Osteocyte (in vitro differentiated cells): ENCODE measurements around the gene ETHE1. TPM values are rescaled to one million over a fixed set of nuclear protein-coding genes. Genes with fewer than 3 reads are reported as not detected.

Source experiments
- DNase-seq: peaks from one replicate; pipeline ENCODE4 v3.0.0; 2021; ENCODE audit warnings: mixed read lengths; ENCODE audit not compliant: unreplicated experiment; ENCODE audit errors: extremely low spot score
- H3K27ac Mint-ChIP-seq: one replicate; pipeline ENCODE4 v1.8.0; 2021; ENCODE audit warnings: mild to moderate bottlenecking, mixed read lengths; ENCODE audit not compliant: unreplicated experiment
- H3K27me3 Mint-ChIP-seq: one replicate; pipeline ENCODE4 v1.8.0; 2021; ENCODE audit warnings: mixed read lengths; ENCODE audit not compliant: unreplicated experiment
- H3K36me3 Mint-ChIP-seq: one replicate; pipeline ENCODE4 v1.8.0; 2021; ENCODE audit warnings: mixed read lengths; ENCODE audit not compliant: unreplicated experiment
- H3K4me1 Mint-ChIP-seq: one replicate; pipeline ENCODE4 v1.8.0; 2021; ENCODE audit warnings: mixed read lengths; ENCODE audit not compliant: unreplicated experiment
- H3K4me3 Mint-ChIP-seq: one replicate; pipeline ENCODE4 v1.8.0; 2021; ENCODE audit warnings: mild to moderate bottlenecking, moderate library complexity, mixed read lengths; ENCODE audit not compliant: unreplicated experiment
- H3K9me3 Mint-ChIP-seq: one replicate; pipeline ENCODE4 v1.8.0; 2021; ENCODE audit warnings: mixed read lengths; ENCODE audit not compliant: unreplicated experiment
- CTCF ChIP-seq: fragments of 200-600 bp; sonication (generic); IDR thresholded peaks from 2 replicates; pipeline ENCODE4 v1.5.0; 2021; ENCODE audit warnings: antibody characterized with exemption, mild to moderate bottlenecking, moderate library complexity
- total RNA-seq: library from RNA; stranded (reverse); gene quantifications from 2 replicates; pipeline ENCODE4 v1.2.1, GENCODE V29; 2021

ETHE1 gene
- total RNA-seq, 1 donor from 2014 or later, result 41.8 TPM

GRCh38 chr19:43498233-43498842, 28.7 kb downstream of the ETHE1 start:
- H3K9me3 Mint-ChIP-seq, result no peaks in the 10 kb centered on the region

GRCh38 chr19:43496960-43497359, 30.0 kb downstream of the ETHE1 start:
- no peaks in the 10 kb centered on the region for H3K9me3 Mint-ChIP-seq
- H3K4me3 Mint-ChIP-seq, result no peak overlapping the region

More at GRCh38 chr19:43498233-43498842, 28.7 kb downstream of the ETHE1 start:
- Mint-ChIP-seq H3K4me1 (peaks cover 7% of the 10 kb centered on the region), H3K27ac (no peak overlapping the region), H3K4me3 (no peak overlapping the region), H3K27me3 (peaks cover 3% of the 10 kb centered on the region), H3K36me3 (peaks cover 8% of the 10 kb centered on the region)
- TF ChIP-seq CTCF, result no peak
- no peak for DNase-seq

GRCh38 chr19:43495082-43495481, 31.9 kb downstream of the ETHE1 start:
- Mint-ChIP-seq H3K4me1 (no peaks in the 10 kb centered on the region), H3K36me3 (peaks cover 6% of the 10 kb centered on the region), H3K4me3 (no peak overlapping the region), H3K9me3 (no peaks in the 10 kb centered on the region), H3K27me3 (no peaks in the 10 kb centered on the region), H3K27ac (no peak overlapping the region)
- no peak for TF ChIP-seq CTCF
- no peak for DNase-seq

More at GRCh38 chr19:43496960-43497359, 30.0 kb downstream of the ETHE1 start:
- Mint-ChIP-seq H3K4me1 (no peaks in the 10 kb centered on the region), H3K36me3 (peaks cover 8% of the 10 kb centered on the region), H3K27me3 (no peaks in the 10 kb centered on the region), H3K27ac (no peak overlapping the region)
- no peak for DNase-seq
- no peak for TF ChIP-seq CTCF

GRCh38 chr19:43490759-43491158, 36.2 kb downstream of the ETHE1 start:
- H3K9me3 Mint-ChIP-seq, result no peaks in the 10 kb centered on the region
- no peak for TF ChIP-seq CTCF
- H3K27me3 Mint-ChIP-seq, result no peaks in the 10 kb centered on the region
- no peak overlapping the region for H3K4me3 Mint-ChIP-seq
- H3K36me3 Mint-ChIP-seq, result peaks cover 3% of the 10 kb centered on the region
- DNase-seq, result no peak
- H3K4me1 Mint-ChIP-seq, result no peaks in the 10 kb centered on the region
- H3K27ac Mint-ChIP-seq, result no peak overlapping the region

- H3K9me3 Mint-ChIP-seq, result no peaks in the 10 kb centered on the region
- no peaks in the 10 kb centered on the region for H3K4me1 Mint-ChIP-seq
- no peaks in the 10 kb centered on the region for H3K27me3 Mint-ChIP-seq
- no peak overlapping the region for H3K27ac Mint-ChIP-seq
- DNase-seq, result no peak
- no peak for TF ChIP-seq CTCF
- peaks cover 3% of the 10 kb centered on the region for H3K36me3 Mint-ChIP-seq
- H3K4me3 Mint-ChIP-seq, result no peak overlapping the region
These were observed 36.9 kb downstream of the ETHE1 start for GRCh38 chr19:43489979-43490599.
